Gastrocnemius medialis (tissue), 4 donors: ENCODE measurements around the gene BFAR. TPM values are rescaled to one million over a fixed set of nuclear protein-coding genes. Genes with fewer than 3 reads are reported as not detected.

Experiments
- ATAC-seq, 2 donors: fragments of 150-250 bp; one replicate each; pipeline ENCODE4 v1.9.1; 2016
- DNase-seq, 2 donors: peaks; one replicate each; pipeline ENCODE4 v3.0.0-alpha.2; 2019
- H3K27ac ChIP-seq, 4 donors: fragments of 200-600 bp; sonication (generic); 1 replicate in 1 of 4; 2 replicates in 3 of 4; pipeline ENCODE4 v1.5.1; 2016 to 2018; ENCODE audit warnings: mild to moderate bottlenecking in 2 of 4, moderate library complexity in 1 of 4
- H3K27me3 ChIP-seq, 3 donors: fragments of 200-600 bp; sonication (generic) in 2 of 3; 1 replicate in 1 of 3; 2 replicates in 2 of 3; pipeline versions ENCODE4 v1.5.1 to v1.6.0; 2016 to 2019; ENCODE audit warnings: mild to moderate bottlenecking in 1 of 3, moderate library complexity in 1 of 3
- H3K36me3 ChIP-seq, 2 donors: fragments of 200-600 bp; sonication (generic) in 1 of 2; one replicate each; pipeline ENCODE4 v1.5.1; 2017 to 2018
- H3K4me1 ChIP-seq, 2 donors: fragments of 200-600 bp; sonication (generic) in 1 of 2; one replicate each; pipeline ENCODE4 v1.5.1; 2016 to 2017; ENCODE audit warnings: mild to moderate bottlenecking in 2 of 2
- H3K4me3 ChIP-seq, 4 donors: fragments of 200-600 bp; sonication (generic) in 3 of 4; 1 replicate in 1 of 4; 2 replicates in 3 of 4; pipeline ENCODE4 v1.5.1; 2016 to 2019; ENCODE audit warnings: mild to moderate bottlenecking in 2 of 4
- H3K9me3 ChIP-seq, 3 donors: fragments of 200-600 bp; sonication (generic) in 2 of 3; 1 replicate in 1 of 3; 2 replicates in 2 of 3; pipeline ENCODE4 v1.5.1; 2016 to 2019
- POLR2A ChIP-seq, 2 donors: fragments of 450-650 bp; IDR thresholded peaks; one replicate each; pipeline ENCODE4 v1.6.1; 2017; ENCODE audit warnings: antibody characterized with exemption in 2 of 2, mild to moderate bottlenecking in 2 of 2, moderate library complexity in 2 of 2
- in situ Hi-C, 4 donors: fragments of 200-750 bp; cut with MboI; loops; one replicate each; pipeline versions ENCODE4 v1.15.0 to v1.8.0; 2017; ENCODE audit warnings: low sequenced_read_pairs in 4 of 4
- intact Hi-C: fragments of 100-400 bp; cut with DNase I; formaldehyde crosslinking; loops from one replicate; pipeline ENCODE4 v1.15.1; 2023; ENCODE audit warnings: low total_unique reads
- total RNA-seq, 4 donors: library from RNA; depleted of rRNA; stranded (reverse); fragments of >200 nt; gene quantifications; one replicate each; pipeline versions ENCODE4 v1.1.0 to v1.2.3, GENCODE V29; 2016
- TF ChIP-seq, protein P1 (sequence below), 5 experiments: fragments of 450-650 bp in 3 of 5; fragments of 200-600 bp in 2 of 5; sonication (generic) in 2 of 5; IDR thresholded peaks in 4 of 5; conservative IDR thresholded peaks in 1 of 5; 1 replicate in 4 of 5; 2 replicates in 1 of 5; pipeline ENCODE4 v1.5.1; 2016 to 2019; ENCODE audit warnings: antibody characterized with exemption in 5 of 5, mild to moderate bottlenecking in 3 of 5, moderate library complexity in 3 of 5

Gene BFAR
- total RNA-seq, 4 donors from 2014 or later = 39.7 to 103 (median 65.5) TPM

DNA sequence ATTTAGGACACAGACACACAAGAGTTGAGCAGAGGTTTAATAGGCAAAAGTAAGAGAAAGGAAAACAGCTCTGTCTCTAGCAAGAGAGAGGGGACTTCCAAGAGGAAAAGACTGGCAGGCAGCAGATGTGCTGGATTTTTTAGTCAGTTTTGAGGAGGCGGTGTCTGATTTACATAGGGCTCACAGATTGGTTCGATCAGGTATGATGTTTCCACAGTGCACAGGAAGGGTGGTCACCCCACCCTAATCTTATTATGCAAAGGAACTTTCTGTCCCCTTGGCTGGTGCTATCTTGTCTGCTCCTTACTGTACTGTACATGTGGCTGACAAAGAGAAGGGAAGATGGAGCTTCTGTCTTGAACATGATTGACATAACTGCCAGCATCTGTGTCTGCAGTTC lies 25.3 kb downstream of the BFAR start:
- Histone ChIP-seq H3K36me3 (peaks cover 10 to 93% of the 10 kb centered on the region in 2 donors), H3K4me3 (no peak overlapping the region), H3K4me1 (peaks cover 0 to 3% of the 10 kb centered on the region in 2 donors), H3K27ac (peak overlapping the region in 1 of 4 donors; percentile 31), H3K27me3 (no peaks in the 10 kb centered on the region), H3K9me3 (no peaks in the 10 kb centered on the region)
- no peak for TF ChIP-seq POLR2A (IDR thresholded peaks at IDR 0.05)
- TF ChIP-seq, protein P1, sequence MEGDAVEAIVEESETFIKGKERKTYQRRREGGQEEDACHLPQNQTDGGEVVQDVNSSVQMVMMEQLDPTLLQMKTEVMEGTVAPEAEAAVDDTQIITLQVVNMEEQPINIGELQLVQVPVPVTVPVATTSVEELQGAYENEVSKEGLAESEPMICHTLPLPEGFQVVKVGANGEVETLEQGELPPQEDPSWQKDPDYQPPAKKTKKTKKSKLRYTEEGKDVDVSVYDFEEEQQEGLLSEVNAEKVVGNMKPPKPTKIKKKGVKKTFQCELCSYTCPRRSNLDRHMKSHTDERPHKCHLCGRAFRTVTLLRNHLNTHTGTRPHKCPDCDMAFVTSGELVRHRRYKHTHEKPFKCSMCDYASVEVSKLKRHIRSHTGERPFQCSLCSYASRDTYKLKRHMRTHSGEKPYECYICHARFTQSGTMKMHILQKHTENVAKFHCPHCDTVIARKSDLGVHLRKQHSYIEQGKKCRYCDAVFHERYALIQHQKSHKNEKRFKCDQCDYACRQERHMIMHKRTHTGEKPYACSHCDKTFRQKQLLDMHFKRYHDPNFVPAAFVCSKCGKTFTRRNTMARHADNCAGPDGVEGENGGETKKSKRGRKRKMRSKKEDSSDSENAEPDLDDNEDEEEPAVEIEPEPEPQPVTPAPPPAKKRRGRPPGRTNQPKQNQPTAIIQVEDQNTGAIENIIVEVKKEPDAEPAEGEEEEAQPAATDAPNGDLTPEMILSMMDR (IDR thresholded peaks at IDR 0.05 in 4 of 5, conservative IDR thresholded peaks at IDR 0.05 in 1 of 5) = no peak
- DNase-seq (no peak), ATAC-seq (no peak)
- in situ Hi-C loops = no loop called here
- intact Hi-C loops = no loop called here

DNA sequence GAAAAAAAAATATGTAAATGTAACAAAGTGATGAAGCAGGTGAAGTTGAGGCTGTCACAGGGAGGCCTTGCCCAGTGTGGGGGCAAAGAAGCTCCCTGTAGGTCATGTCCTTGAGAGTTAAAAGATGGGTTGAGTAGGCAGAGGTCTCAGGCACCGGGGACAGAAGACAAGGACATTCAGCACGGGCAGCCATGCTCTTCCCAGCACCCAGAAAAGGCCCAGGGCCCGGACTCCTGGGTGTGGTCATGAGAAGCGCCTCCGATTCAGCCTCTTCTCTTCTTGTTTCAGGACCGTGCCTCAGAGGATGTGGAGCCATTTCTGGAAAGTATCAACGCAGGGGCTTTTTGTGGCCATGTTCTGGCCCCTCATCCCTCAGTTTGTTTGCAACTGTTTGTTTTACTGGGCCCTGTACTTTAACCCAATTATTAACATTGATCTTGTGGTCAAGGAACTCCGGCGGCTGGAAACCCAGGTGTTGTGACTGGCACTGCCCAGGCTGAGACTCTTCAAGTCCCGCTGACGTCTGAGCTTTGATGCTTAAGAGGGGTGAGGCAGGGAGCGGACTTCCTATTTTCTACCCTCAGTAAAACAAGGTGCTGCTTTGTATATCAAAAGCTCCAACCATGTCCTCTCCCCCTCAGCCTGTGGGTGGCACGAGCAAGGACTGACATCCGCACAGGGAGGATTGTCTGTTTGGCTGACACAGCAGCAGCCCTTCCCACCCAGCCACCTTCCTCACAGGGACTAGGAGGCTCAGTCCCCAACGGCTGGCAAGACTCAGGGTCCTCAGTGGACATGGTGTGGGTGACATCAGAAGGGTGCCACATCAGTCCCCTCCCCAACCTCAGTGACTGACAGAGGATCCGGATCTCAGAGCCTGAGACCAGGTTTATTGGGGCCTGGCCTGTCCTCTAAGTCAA lies 34.9 kb downstream of the BFAR start:
- Histone ChIP-seq H3K9me3 (no peaks in the 10 kb centered on the region), H3K27me3 (no peaks in the 10 kb centered on the region), H3K27ac (no peak overlapping the region), H3K4me1 (peaks cover 0 to 6% of the 10 kb centered on the region in 2 donors), H3K4me3 (no peak overlapping the region), H3K36me3 (peaks cover 0 to 57% of the 10 kb centered on the region in 2 donors)
- TF ChIP-seq, protein P1 (IDR thresholded peaks at IDR 0.05 in 4 of 5, conservative IDR thresholded peaks at IDR 0.05 in 1 of 5) = no peak
- no peak for TF ChIP-seq POLR2A (IDR thresholded peaks at IDR 0.05)
- ATAC-seq (no peak), DNase-seq (no peak)
- intact Hi-C loops (no loop called here), in situ Hi-C loops (no loop called here)

DNA sequence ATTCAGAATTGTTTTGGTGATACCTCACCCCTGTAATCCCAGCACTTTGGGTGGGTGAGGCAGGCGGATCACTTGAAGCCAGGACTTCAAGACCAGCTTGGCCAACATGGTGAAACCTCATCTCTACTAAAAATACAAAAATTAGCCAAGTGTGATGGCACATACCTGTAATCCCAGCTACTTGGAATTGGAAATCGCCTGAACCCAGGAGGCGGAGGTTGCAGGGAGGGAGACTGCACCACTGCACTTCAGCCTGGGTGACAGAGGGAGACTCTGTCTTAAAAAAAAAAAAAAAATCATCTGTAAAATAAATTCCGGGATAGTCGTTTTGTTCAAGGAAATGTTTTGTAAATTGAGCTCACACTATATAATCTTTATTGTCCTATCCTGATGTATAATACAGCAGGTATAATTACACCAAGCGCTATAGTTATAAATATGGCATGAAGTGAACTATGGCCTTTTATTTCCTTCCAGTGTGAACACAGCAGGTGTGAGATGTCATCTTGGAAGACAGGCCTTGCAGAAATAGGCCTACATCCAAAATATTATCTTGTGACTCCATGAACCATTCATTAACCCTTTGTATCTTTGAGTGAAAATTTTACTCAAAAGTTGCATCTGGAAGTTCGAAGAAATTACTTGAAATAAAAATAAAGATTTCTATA lies 35.9 kb downstream of the BFAR start:
- Histone ChIP-seq H3K9me3 (no peaks in the 10 kb centered on the region), H3K36me3 (peaks cover 0 to 46% of the 10 kb centered on the region in 2 donors), H3K4me3 (no peak overlapping the region), H3K4me1 (peaks cover 0 to 6% of the 10 kb centered on the region in 2 donors), H3K27me3 (no peaks in the 10 kb centered on the region), H3K27ac (no peak overlapping the region)
- in situ Hi-C loops (no loop called here), intact Hi-C loops (no loop called here)
- ATAC-seq (no peak), DNase-seq (no peak)
- TF ChIP-seq, protein P1 (IDR thresholded peaks at IDR 0.05 in 4 of 5, conservative IDR thresholded peaks at IDR 0.05 in 1 of 5) = no peak
- no peak for TF ChIP-seq POLR2A (IDR thresholded peaks at IDR 0.05)

DNA sequence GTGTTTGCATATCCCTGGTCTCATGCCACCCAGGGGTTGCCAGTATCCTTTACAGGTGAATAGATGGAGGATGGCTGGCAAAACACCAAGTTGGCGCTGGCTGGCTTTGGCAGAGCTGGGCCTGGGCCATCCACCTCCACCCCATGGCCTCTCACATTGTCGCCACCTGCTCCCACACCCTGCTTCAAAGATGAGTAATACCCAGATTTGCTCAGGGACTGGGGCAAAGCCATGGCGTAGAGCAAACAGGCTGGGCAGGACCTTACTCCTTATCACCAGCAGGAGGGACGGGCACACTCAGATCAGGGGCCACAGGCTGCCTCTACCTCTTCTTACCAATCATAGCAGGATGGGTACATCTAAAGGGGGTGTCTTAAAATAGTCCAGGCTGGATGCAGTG lies 37.0 kb downstream of the BFAR start:
- intact Hi-C loops (no loop called here), in situ Hi-C loops (no loop called here)
- Histone ChIP-seq H3K4me1 (peaks cover 0 to 6% of the 10 kb centered on the region in 2 donors), H3K4me3 (no peak overlapping the region), H3K9me3 (no peaks in the 10 kb centered on the region), H3K27me3 (no peaks in the 10 kb centered on the region), H3K27ac (no peak overlapping the region), H3K36me3 (peaks cover 0 to 36% of the 10 kb centered on the region in 2 donors)
- TF ChIP-seq POLR2A (IDR thresholded peaks at IDR 0.05) = no peak
- TF ChIP-seq, protein P1 (IDR thresholded peaks at IDR 0.05 in 4 of 5, conservative IDR thresholded peaks at IDR 0.05 in 1 of 5) = no peak
- DNase-seq (peak in 1 of 2 donors; percentile 19), ATAC-seq (no peak)
